HG02623 (cell line): Measurements from ENCODE around the gene SLC66A1.
"Not testable (repeated sequence)": the region's sequence is repeated elsewhere in the genome, so short reads cannot be mapped to it uniquely, and the experiment has no call there.

ENCODE experiments used
- ATAC-seq: cut with Tn5 transposase; IDR thresholded peaks from one replicate; pipeline ENCODE4 v1.9.1; 2021; ENCODE audit warnings: moderate library complexity; ENCODE audit not compliant: unreplicated experiment

SLC66A1 gene

GRCh38 chr1:19304081-19304480 is 8.0 kb upstream of the SLC66A1 start:
- ATAC-seq, result not testable (repeated sequence)

- no peak for ATAC-seq
Observed at GRCh38 chr1:19305880-19306279, 6.2 kb upstream of the SLC66A1 start.

GRCh38 chr1:19306941-19307340 is 5.2 kb upstream of the SLC66A1 start:
- ATAC-seq, result no peak

- ATAC-seq, result no peak
Observed at GRCh38 chr1:19307794-19308508, 4.2 kb upstream of the SLC66A1 start.

GRCh38 chr1:19308509-19308907 is 3.6 kb upstream of the SLC66A1 start:
- no peak for ATAC-seq

GRCh38 chr1:19309123-19309813 is 2.9 kb upstream of the SLC66A1 start:
- no peak for ATAC-seq

- ATAC-seq, result no peak
Observed at GRCh38 chr1:19310061-19310460, 2.1 kb upstream of the SLC66A1 start.

- ATAC-seq, result no peak
Observed at GRCh38 chr1:19310720-19311502, 1.2 kb upstream of the SLC66A1 start.

- no peak for ATAC-seq
Observed at GRCh38 chr1:19311503-19311930, 609 bp upstream of the SLC66A1 start.

GRCh38 chr1:19312782-19313635 is 883 bp downstream of the SLC66A1 start:
- ATAC-seq, result no peak

GRCh38 chr1:19313636-19313959 is 1.5 kb downstream of the SLC66A1 start:
- no peak for ATAC-seq

- ATAC-seq, result no peak
Observed at GRCh38 chr1:19313961-19314882, 2.1 kb downstream of the SLC66A1 start.

- ATAC-seq, result no peak
Observed at GRCh38 chr1:19315378-19316198, 3.5 kb downstream of the SLC66A1 start.

- ATAC-seq, result no peak
Observed at GRCh38 chr1:19317126-19317910, 5.2 kb downstream of the SLC66A1 start.

- no peak for ATAC-seq
Observed at GRCh38 chr1:19319196-19319595, 7.1 kb downstream of the SLC66A1 start.

- no peak for ATAC-seq
Observed at GRCh38 chr1:19321071-19321470, 8.9 kb downstream of the SLC66A1 start.

GRCh38 chr1:19322481-19322880 is 10.4 kb downstream of the SLC66A1 start:
- no peak for ATAC-seq

- ATAC-seq, result no peak
Observed at GRCh38 chr1:19323987-19324664, 12.0 kb downstream of the SLC66A1 start.
